D721Med (cell line): ENCODE data around the gene OBSCN.

Experiments
- DNase-seq: peaks from one replicate; pipeline ENCODE4 v3.0.0; 2011; ENCODE audit warnings: low spot score; ENCODE audit not compliant: insufficient read length
- FAIRE-seq: peaks from 2 replicates; lab custom pipeline; 2011; peaks lifted over from hg19 to GRCh38; lab: Jason Lieb, UNC
- CTCF ChIP-seq: IDR thresholded peaks from 2 replicates; pipeline ENCODE4 v1.5.1; 2012; ENCODE audit warnings: mild to moderate bottlenecking, control low read depth; ENCODE audit not compliant: insufficient read depth; ENCODE audit errors: missing control alignments

Gene OBSCN

GRCh38 chr1:228209657-228210056, 1.8 kb downstream of the OBSCN start:
- FAIRE-seq, result no peak
- no peak for TF ChIP-seq CTCF
- DNase-seq, result no peak

- DNase-seq (peak; percentile 61), FAIRE-seq (no peak)
- no peak for TF ChIP-seq CTCF
Observed at GRCh38 chr1:228210076-228210651, 2.3 kb downstream of the OBSCN start.

GRCh38 chr1:228210712-228211530, 3.1 kb downstream of the OBSCN start:
- no peak for FAIRE-seq
- no peak for DNase-seq
- no peak for TF ChIP-seq CTCF

GRCh38 chr1:228211531-228212414, 3.9 kb downstream of the OBSCN start:
- TF ChIP-seq CTCF, result no peak
- FAIRE-seq (no peak), DNase-seq (no peak)

- no peak for DNase-seq
- no peak for TF ChIP-seq CTCF
- no peak for FAIRE-seq
Observed at GRCh38 chr1:228212415-228212965, 4.6 kb downstream of the OBSCN start.

GRCh38 chr1:228212966-228213844, 5.4 kb downstream of the OBSCN start:
- FAIRE-seq, result no peak
- peak; percentile 72 for TF ChIP-seq CTCF

More at GRCh38 chr1:228212966-228213844, 5.4 kb downstream of the OBSCN start:
- DNase-seq, result peak; percentile 94
